Cortex of kidney (tissue), 1 donor: Measurements from ENCODE around the gene PPME1.

Experiments
- DNase-seq: peaks from one replicate; lab custom pipeline; 2025; lab: John Stamatoyannopoulos, UW

The PPME1 gene

DNA sequence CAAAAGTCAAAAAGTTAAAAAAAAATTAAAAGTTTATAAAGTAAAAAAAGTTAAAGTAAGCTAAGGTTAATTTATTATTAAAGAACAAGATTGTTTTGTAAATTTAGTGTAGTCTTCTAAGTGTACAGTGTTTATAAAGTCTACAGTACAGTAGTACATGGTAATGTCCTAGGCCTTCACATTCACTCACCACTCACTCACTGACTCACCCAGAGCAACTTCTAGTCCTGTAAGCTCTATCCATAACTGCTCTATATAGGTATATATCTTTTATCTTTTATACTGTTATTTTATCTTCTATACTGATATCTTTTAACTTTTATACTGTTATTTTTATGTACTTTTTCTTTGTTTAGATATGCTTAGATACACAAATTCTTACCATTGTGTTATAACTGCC lies 11.4 kb upstream of the PPME1 start:
- no peak for DNase-seq

DNA sequence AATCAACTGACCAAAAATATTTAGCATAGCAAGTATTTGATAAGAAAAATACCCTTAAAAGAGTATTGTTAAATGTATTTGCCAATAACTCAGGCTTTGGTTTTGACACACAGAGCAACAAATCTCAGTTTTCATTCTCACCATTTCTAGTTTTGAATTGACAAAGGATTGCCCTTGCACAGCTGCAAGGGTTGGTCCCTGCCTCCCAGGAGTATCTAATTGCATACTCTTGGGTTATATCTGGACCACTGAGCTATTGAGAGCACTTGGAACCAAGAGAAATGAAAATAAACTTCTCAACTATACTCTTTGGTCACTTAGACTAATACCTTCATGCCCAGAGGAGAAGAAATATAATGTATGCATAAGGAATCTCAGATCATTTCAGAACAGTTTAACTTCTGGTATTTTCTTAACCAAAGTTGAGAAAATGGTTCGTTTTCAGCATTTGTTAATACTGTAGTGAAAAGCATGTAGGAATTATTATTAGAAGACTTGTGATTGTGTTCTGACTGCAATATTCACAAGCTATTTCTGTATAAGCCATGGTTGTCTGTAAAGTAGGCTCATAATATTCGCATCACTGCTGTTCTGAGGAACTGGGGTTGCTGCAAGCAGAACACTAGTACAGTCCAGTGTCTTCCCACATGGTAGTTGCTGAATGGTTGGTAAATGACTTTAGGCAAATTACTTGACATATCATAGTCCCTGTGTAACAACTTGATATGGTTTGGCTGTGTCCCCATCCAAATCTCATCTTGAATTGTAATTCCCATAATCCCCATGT lies 8.2 kb upstream of the PPME1 start:
- DNase-seq: no peak

DNA sequence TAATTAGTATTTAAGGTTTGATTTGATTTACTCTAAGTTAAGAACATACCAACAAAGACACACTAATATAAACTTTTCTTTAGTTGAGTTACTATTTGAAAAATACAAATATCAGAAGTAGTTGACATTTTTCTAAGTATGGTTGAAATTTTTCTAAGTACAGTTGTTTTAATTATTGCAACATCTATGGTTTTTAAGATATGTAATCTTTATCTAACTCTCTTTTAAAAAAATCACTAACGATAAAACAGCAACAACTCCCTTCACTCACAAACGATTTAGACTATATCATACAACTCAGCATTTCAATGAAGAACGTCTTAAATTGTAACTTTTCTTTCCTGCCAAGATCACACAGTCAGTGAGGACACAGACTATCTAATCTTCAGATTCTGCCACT lies 2.3 kb upstream of the PPME1 start:
- no peak for DNase-seq

DNA sequence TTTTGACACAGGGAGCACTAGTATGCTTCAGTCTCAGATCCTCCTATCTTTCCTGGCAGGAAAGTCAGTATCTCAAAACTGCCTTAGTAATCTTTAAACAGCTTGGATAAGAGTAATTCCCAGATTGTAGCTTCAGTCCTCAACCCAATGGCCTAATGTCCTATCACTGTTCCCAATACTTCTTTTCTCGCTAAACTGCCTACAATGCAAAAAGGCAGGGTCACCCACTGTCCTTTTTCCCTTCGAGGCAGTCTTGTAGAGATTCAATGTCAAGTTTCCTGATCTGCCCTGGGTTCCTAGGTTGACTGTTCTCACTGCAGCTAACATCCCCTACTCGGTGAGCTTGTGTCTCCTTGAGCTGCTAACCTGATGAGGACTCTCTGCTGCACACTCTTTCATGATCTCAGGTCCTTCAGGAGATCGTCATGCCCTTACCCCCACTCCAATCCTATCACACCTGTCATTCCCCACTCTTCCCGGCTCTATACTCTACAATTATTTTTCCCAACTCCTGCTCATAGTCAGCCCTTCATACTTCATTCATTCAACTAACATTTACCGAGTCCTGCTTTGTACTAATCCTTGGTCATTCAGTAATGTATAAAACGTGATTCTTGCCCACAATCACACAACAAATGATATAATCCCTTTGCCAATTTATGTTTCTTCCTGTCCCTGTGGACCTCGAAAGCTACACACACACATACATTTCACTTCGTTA lies 1.2 kb upstream of the PPME1 start:
- DNase-seq: no peak

DNA sequence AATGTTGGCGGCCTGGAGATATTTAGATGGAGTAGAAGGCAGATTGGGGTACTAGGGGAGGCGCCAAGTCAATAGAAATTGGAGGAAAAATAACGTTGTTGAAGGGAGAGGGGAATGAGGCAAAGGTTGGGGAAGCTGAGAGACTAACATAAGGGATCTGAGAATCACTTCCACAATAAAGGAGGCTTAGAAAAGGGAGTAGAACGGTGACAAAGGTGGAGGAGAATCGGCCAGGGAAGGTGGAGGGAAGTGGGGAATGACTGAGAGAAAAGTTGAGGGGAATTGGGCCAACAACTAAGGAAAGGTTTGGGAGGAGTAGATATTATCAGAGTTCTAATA lies 510 bp downstream of the PPME1 start:
- no peak for DNase-seq

DNA sequence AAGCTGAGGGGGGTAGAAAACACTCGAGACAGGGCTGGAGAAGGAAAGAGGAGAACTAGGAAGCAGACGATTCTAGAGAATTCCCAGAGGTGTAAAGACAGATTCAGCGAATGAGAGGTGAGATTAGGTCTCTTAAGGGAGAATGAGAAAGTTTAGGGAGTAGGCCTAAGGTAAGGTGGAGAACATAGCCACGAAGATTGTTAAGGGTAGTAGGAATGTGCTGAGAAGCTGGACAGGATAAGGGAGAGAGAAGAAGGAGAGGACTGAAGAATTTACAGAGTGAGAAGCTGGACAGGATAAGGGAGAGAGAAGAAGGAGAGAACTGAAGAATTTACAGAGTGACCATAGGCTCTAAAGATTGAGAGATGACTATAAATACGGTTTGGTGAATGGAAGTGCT lies 908 bp downstream of the PPME1 start:
- DNase-seq: no peak

DNA sequence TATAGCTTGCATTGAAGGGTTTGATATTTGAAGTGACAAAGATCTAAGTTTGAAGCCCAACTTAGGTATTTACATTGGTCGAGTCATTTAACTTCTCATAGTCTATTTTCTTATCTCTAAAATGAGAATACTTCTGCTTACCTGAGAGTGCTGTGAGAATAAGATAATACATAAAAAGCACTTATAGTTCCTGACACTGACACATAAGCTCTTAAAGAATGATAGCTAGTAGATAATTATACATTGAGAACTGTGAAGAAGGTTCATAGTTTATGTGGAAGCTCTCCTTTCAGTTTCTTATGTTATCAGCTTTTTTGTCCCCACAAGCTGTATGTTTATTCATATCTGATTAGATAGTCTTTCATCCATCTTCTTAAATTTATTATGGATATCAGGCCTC lies 4.8 kb downstream of the PPME1 start:
- DNase-seq: no peak

DNA sequence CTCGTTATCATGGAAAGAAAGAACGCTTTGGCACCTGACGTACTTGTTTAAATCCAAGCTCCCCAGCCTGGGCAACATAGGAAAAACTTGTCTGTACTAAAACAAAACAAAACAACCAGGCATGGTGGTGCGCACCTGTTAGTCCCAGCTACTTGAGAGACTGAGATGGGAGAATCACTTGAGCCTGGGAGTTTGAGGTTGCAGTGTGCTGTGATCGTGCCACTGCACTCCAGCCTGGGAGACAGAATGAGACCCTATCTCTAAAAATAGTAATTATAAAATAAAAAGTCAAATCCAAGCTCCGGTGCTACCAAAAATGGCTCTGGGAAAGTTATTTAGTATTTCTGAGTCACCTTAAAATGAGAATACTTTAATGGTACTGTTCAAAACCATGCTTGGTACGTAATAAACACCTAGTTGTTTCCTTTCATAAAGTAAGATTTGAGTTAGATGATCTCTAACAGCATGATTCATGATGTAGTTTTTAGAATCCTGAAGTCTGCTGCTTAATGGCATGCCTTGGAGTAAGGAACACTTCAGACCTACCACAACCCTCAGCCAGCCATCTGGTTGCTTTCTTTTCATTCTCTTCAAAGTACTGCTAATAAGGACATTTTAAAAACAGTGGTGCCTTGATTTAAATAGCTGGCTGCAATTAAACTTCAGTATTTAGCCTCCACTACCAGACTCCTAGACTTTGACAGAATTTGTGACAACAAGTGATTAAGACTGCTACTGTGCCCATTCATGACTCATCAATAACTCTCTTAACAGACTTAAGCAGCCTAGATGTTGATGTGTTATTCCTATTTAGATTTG lies 8.4 kb downstream of the PPME1 start:
- no peak for DNase-seq

DNA sequence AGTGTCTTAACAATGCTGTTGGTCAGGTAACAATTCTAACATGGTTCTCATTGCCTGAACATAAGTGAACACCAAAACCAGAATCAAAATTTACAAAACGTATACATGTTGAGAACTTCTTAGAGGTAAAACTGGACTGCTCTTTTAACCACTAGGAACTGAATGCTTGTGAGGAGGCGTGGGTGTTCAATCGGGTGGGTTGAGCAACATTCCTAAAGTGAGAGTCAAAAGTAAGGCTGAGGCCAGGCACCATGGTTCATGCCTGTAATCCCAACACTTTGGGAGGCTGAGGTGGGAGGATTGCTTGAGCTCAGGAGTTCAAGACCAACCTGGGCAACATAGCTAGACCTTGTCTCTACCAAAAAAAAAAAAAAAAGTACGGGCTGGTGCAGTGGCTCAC lies 11.5 kb downstream of the PPME1 start:
- no peak for DNase-seq

DNA sequence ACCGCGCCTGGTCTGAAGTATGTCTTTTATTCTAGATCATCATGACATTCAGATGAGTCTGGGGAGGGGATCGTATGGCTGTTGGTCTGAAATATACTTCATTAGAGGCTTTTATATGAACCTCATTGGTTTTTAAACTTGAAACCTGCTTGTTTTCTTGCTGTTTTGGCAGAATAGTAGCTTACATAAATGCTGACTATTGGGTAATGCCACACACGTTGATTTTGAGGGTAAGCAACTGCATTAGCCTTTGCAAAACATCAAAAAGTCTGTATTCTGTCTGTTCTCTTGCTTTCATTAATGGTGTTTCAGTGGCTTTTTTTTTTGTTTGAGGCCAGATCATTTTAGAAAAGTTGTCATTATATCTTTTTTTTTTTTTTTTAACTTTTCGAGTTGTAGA lies 14.2 kb downstream of the PPME1 start:
- DNase-seq: no peak

DNA sequence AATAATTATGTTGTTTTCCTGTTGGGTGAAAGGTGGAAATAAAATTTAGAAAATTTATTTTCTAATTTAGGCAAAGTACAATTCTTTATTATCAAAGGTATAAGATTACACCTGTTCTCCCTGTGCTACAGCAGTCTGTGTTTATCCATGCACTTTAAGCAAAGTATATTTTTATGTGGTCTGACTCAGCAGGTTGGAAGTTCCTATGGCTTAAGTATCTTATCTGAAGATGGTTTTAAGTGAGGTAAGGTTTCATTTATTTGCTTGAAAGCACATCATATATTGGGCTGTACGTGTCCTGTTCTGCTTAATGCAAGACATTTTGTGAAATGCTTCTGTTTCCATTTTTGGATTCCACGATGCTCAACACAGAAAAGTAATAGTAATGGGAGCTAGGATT lies 14.6 kb downstream of the PPME1 start:
- no peak for DNase-seq

DNA sequence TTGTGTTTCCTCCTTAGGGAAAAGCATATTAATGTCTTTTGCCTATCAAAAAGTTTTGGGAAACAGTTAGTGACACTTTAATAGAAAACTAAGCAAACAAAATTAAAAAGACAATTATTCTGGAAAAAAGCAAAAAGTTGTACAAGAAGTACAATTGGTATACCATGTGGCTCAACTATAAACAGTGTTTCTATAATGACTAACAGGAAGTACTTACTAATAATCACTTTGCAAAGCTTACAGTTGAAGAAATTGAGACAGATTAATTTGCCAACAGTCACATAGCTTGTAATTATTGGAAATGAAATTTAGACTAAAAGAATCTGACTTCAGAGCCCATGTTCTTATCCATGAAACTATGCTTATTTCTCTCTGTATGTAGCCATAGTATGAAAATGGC lies 24.7 kb downstream of the PPME1 start:
- no peak for DNase-seq

DNA sequence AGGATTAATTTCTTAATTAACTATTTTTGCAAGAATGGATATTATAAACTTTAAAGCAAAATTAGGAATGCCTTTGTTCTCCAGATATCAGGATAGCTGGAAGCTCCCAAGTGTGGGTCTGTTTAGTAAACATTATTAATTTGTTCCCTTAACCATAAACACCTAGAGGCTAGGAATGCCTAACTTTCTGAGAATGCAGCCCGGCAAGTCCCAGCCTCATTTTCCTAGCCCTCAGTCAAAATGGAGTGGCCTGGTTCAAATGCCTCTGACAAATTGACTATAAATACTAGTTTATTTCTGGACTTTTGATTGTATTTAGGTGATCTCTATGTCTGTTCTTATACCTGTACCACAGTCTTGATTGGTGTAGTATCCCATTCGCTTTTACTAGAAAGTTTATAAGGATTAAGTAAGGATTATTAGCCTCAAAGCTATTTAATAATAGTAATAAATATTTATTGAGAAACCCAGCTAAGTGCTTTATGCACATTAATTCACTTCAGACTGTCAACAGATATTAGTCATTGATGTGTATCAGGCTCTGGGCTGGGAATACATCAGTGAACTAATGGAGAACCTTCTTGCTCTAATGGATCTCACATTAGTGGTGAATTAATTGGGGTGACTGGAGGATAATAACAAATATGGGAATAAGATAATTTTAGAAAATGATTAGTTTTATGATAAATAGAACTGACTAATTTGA lies 25.8 kb downstream of the PPME1 start:
- DNase-seq: no peak

DNA sequence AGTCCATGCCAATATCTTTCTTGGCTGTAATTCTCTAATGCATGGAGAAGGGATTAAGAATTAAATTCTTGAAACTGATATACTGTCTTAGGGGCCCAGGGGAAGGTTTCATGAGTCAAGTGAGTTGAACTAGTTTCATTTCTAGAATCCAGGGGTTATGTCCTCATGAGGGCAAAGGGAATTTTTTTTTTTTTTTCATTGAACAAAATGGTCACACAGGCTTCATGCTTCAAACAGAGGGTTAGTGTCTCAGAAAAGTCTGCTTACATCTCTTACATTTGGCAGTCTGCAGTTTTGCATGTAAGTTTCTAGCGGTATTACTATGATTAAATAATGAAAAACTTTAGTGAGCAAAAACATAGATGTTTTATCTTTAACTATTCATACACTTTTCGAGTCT lies 32.9 kb downstream of the PPME1 start:
- DNase-seq: no peak

DNA sequence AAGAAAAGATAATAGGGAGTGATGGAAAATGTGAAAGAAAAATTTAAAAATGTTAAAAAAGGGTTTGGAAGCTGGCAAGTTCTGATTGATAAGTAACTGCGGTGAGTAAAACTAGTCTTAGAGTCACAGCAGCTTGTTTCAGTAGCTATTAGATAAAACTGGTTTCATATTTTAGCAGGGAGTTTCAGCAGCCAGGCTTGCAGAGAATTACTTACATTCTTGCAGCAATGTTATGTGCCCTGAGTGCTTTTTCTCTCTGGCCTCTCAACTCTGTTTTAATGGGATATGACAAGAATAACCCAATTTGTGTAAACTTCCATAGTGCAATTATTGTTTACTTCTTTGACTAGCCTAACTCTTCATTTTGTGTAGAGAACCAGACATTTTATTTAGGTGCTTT lies 33.6 kb downstream of the PPME1 start:
- DNase-seq: no peak

DNA sequence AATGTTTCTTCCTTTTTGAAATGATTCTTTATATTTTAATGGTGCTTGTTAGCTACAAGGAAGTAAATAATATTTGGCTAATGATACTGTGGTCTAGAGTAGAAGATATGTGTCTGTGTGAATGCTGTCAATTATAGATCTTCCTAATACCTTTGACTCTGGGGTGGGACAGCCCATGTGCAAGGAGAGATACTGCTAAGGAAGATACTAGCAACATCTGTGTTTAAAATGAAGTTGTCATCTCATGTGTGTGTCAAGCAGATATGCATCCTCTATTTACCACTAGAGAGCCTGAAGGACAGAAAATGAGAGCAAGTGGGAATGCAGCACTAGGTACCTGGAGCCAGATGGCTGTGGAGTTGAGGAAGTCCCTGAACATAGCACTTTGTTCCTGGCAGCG lies 34.1 kb downstream of the PPME1 start:
- DNase-seq: no peak

DNA sequence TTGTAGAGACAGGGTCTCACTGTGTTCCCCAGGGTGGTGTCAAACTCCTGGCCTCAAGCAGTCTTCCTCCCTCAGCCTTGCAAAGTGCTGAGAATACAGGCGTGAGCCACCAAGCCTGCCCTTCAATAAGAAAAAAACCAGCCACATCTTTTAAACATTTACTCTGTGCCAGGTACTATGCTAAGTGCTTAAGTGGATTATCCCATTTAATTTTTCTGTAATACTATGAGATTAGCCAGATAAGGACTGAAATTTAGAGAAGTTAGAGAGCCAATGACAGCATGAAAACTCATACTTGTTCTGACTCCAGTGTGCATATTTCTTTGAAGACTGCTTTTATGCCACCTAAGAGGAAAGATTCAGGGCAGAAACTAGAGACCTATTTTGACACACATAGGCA lies 35.7 kb downstream of the PPME1 start:
- DNase-seq: no peak

DNA sequence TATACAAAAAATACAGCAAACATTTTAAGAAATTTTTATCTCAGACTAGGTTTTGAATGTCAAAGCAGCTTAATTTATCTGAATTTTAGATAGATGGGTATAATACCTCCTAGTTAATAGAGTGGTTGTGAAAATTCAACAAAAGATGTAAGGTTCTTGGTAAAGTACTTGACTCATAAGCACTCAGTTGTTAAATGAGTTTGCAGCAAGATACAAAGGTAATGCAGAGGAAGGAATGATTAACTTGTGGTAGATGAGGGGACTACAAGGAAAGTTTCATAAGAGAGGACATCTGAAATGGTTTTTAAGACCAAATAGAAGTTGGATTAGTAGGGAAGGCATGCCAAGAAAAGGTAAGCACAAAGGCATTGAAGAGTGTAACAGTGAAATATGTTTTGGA lies 37.4 kb downstream of the PPME1 start:
- DNase-seq: no peak

DNA sequence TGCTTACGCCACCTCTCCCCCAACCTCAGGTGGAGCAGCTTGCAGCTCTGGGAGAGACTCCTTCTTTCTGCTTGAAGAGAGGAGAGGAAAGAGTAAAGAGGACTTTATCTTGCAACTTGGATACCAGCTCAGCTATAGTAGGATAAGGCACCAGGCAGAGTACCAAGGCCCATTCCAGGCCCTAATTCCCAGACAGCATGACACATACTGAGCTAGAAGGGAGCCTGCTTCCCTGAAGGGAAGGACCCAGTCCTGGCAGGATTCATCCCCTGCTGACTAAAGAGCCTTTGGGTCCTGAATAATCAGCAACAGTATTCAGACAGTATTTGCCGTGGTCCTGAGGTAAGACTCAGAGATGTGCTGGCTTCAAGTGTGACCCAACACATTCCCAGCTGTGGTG lies 41.4 kb downstream of the PPME1 start:
- DNase-seq: no peak

DNA sequence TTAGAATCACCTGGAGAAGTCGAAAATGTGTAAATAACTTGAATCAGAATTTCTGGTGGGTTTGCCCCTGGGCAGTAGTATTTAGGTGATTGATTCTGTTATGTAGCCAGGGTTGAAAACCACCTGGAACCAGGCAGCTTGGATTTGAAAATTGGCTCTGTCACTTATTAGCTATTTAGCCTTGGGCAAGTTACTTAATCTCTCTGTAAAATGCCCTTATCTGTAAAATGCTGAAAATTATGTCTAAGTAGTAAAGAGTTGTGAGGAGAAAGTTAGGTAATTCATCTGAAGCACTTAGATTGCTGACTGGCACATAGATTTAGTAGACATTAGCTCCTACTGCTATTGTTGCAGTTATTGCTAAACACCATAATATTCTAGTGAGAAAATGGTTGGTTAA lies 49.3 kb downstream of the PPME1 start:
- no peak for DNase-seq

DNA sequence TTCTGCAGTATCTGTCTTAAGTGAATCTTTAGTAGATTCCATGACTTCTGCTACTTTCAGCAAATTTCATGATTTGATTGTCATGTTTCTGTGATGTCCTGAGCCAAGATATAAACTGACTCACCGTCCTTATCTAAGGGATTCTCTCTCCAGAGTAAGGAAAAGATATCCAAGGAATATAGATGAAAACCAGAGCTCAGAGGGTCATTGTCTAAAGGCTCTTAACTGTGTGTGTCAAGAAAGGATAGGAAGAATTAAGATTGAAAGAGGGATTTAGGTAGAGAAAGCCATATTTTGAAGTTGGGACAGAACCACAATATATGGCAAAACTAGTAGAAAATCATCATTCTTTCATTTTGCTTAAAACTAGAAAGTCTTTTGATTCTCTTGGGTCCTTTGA lies 50.7 kb downstream of the PPME1 start:
- DNase-seq: no peak

DNA sequence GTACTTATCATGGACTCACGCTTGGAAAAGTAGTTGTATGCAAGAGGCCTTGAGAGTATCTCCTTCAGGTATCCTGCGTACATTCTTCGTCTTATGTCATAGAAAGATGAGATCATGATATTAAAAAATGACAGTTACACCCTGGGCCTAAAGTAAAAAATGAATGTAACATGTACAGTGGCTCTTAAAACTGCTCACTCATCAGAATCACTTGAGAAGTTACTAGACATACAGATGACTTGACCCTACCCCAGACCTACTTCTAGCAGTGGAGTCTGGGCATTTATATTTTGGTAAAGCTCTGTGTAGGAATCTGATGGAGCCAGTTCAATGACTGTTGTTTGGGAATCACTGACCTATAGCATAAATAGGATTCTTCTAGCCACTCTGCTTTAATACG lies 54.5 kb downstream of the PPME1 start:
- no peak for DNase-seq

DNA sequence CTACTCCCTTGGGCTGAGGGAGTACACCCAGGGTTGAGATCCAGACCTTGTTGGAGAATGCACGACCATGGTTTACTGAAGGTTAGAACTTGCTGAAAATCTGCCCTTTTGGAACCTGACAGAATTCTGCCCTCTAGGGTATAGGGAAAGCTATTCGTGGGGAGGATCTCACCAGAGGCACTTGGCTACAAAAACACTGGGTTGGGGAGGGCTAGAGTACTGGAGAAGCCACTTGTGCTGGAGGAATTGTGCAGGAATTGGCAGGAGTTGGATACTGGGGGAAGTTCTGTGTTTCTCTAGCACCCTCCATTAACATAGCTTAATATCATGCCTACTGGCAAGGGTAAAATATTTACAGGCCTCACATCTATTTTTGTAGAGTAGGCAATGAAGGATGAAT lies 55.8 kb downstream of the PPME1 start:
- no peak for DNase-seq
